Uterus (tissue), 4 donors: ENCODE results near the gene MRPS18C. TPM values are rescaled to one million over a fixed set of nuclear protein-coding genes. Genes with fewer than 3 reads are reported as not detected.
"Not testable (repeated sequence)": the region's sequence is repeated elsewhere in the genome, so short reads cannot be mapped to it uniquely, and the experiment has no call there.

ENCODE experiments used
- DNase-seq, 2 donors: peaks; one replicate each; pipeline ENCODE4 v3.0.0-alpha.2; 2019 to 2020
- H3K27ac ChIP-seq, 2 donors: fragments of 200-600 bp; sonication (generic); 1 replicate in 1 of 2; 2 replicates in 1 of 2; pipeline ENCODE4 v1.5.1; 2016 to 2018
- H3K27me3 ChIP-seq, 2 donors: fragments of 200-600 bp; sonication (generic); one replicate each; pipeline ENCODE4 v1.5.1; 2018 to 2019; ENCODE audit warnings: control low read depth in 1 of 2
- H3K36me3 ChIP-seq, 2 donors: fragments of 200-600 bp; sonication (generic); one replicate each; pipeline ENCODE4 v1.5.1; 2019; ENCODE audit warnings: control low read depth in 1 of 2
- H3K4me1 ChIP-seq, 2 donors: fragments of 200-600 bp; sonication (generic); one replicate each; pipeline ENCODE4 v1.5.1; 2018 to 2019; ENCODE audit warnings: control low read depth in 1 of 2
- H3K4me3 ChIP-seq, 2 donors: fragments of 200-600 bp; sonication (generic); 1 replicate in 1 of 2; 2 replicates in 1 of 2; pipeline ENCODE4 v1.5.1; 2018 to 2019; ENCODE audit warnings: mild to moderate bottlenecking in 1 of 2
- H3K9me3 ChIP-seq, 2 donors: fragments of 200-600 bp; sonication (generic); one replicate each; pipeline ENCODE4 v1.5.1; 2019; ENCODE audit warnings: control low read depth in 1 of 2
- POLR2A ChIP-seq, 2 donors: fragments of 450-650 bp; IDR thresholded peaks; one replicate each; pipeline ENCODE4 v1.6.1; 2016; ENCODE audit warnings: antibody characterized with exemption in 2 of 2, mild to moderate bottlenecking in 1 of 2, moderate library complexity in 1 of 2
- intact Hi-C: fragments of 100-400 bp; cut with DNase I; formaldehyde crosslinking; loops from one replicate; pipeline ENCODE4 v1.15.1; 2023; ENCODE audit warnings: low total_unique reads
- total RNA-seq, 4 donors: library from RNA; depleted of rRNA in 3 of 4; stranded (reverse); fragments of >200 nt in 3 of 4; gene quantifications; one replicate each; pipeline versions ENCODE4 v1.1.0 to v1.2.4, GENCODE V29; 2014 to 2023
- TF ChIP-seq, protein P1 (sequence below), 4 experiments: fragments of 200-600 bp in 2 of 4; fragments of 450-650 bp in 2 of 4; sonication (generic) in 2 of 4; IDR thresholded peaks; one replicate each; pipeline ENCODE4 v1.5.1; 2016 to 2019; ENCODE audit warnings: antibody characterized with exemption in 4 of 4, mild to moderate bottlenecking in 2 of 4, moderate library complexity in 1 of 4
- donor health status: DM: yes; HTN: yes; CAD: no.

MRPS18C gene
- total RNA-seq, 4 donors from 2014 or later = 7.7 to 55.5 (median 16.8) TPM

DNA sequence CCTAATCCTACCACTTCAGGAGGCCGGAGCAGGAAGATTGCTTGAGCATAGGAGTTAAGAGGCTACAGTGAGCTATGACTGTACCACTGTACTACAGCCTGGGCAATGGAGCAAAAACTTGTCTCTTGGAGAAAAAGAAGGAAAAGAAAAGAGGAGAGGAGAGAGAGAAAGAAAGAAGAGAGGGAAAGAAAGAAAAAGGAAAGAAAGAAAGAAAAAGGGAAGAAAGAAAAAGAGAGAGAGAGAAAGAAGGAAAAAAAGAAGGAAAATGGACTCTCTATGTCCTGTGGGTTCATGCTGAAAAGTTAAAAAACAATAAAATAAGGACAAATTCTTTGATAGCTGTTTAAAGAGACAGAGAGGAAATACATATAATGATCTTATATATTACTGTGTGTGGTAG, 42.3 kb downstream of the MRPS18C start:
- no peak for DNase-seq
- H3K9me3 ChIP-seq = no peaks in the 10 kb centered on the region
- no peak for TF ChIP-seq POLR2A (IDR thresholded peaks at IDR 0.05)
- TF ChIP-seq, protein P1, sequence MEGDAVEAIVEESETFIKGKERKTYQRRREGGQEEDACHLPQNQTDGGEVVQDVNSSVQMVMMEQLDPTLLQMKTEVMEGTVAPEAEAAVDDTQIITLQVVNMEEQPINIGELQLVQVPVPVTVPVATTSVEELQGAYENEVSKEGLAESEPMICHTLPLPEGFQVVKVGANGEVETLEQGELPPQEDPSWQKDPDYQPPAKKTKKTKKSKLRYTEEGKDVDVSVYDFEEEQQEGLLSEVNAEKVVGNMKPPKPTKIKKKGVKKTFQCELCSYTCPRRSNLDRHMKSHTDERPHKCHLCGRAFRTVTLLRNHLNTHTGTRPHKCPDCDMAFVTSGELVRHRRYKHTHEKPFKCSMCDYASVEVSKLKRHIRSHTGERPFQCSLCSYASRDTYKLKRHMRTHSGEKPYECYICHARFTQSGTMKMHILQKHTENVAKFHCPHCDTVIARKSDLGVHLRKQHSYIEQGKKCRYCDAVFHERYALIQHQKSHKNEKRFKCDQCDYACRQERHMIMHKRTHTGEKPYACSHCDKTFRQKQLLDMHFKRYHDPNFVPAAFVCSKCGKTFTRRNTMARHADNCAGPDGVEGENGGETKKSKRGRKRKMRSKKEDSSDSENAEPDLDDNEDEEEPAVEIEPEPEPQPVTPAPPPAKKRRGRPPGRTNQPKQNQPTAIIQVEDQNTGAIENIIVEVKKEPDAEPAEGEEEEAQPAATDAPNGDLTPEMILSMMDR (IDR thresholded peaks at IDR 0.05) = no peak
- H3K27ac ChIP-seq = no peak overlapping the region
- H3K36me3 ChIP-seq = no peaks in the 10 kb centered on the region
- H3K4me1 ChIP-seq = no peaks in the 10 kb centered on the region
- intact Hi-C loops = no loop called here
- H3K4me3 ChIP-seq = no peak overlapping the region
- no peaks in the 10 kb centered on the region for H3K27me3 ChIP-seq

DNA sequence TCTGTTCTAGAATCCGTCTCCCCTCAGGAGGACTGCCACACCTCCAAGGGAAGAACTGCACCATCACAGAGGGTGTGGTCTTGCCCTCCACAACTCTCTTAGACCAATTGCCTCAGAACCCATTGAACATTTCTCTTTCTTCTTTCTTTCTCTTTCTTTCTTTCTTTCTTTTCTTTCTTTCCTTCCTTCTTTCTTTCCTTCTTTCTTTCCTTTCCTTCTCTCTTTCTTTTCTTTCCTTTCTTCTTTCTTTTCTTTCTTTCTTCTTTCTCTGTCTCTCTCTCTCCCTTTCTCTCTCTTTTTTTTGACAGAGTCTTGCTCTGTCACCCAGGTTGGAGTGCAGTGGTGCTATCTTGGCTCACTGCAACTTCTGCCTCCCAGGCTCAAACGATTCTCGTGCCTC, 45.8 kb downstream of the MRPS18C start:
- intact Hi-C loops, H3K27me3 ChIP-seq, DNase-seq, H3K36me3 ChIP-seq, H3K4me1 ChIP-seq, H3K27ac ChIP-seq, H3K4me3 ChIP-seq, H3K9me3 ChIP-seq: not testable (repeated sequence)

DNA sequence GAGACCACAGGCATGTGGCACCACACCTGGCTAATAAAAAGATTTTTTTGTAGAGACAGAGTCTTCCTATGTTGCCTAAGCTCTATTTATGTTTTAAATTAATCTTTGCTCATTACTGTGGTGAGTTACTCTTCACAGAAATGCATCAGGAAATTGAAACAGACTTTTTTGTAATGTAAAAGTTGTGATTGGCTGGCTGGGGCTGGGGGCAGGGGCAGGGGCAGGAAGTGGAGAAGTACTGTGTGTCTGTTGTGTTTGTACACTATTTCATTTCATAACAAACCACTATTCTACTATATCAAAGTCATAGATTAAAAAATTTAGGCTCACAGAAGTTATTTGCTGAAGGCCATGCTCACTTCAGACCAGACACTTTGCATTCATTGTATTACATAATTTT, 48.1 kb downstream of the MRPS18C start:
- TF ChIP-seq, protein P1 (IDR thresholded peaks at IDR 0.05) = no peak
- TF ChIP-seq POLR2A (IDR thresholded peaks at IDR 0.05) = no peak
- H3K4me3 ChIP-seq = no peak overlapping the region
- H3K27ac ChIP-seq = no peak overlapping the region
- H3K9me3 ChIP-seq = no peaks in the 10 kb centered on the region
- intact Hi-C loops = no loop called here
- no peaks in the 10 kb centered on the region for H3K4me1 ChIP-seq
- no peak for DNase-seq
- no peaks in the 10 kb centered on the region for H3K36me3 ChIP-seq
- no peaks in the 10 kb centered on the region for H3K27me3 ChIP-seq

GRCh38 chr4:83504503-83504902, 48.6 kb downstream of the MRPS18C start:
- TF ChIP-seq, protein P1 (IDR thresholded peaks at IDR 0.05) = no peak
- no peak for TF ChIP-seq POLR2A (IDR thresholded peaks at IDR 0.05)
- no peaks in the 10 kb centered on the region for H3K4me1 ChIP-seq
- no peaks in the 10 kb centered on the region for H3K27me3 ChIP-seq
- no peak for DNase-seq
- no peak overlapping the region for H3K4me3 ChIP-seq
- no peaks in the 10 kb centered on the region for H3K36me3 ChIP-seq
- no peaks in the 10 kb centered on the region for H3K9me3 ChIP-seq
- intact Hi-C loops = no loop called here
- no peak overlapping the region for H3K27ac ChIP-seq

- Histone ChIP-seq H3K36me3 (no peaks in the 10 kb centered on the region), H3K4me1 (no peaks in the 10 kb centered on the region), H3K27me3 (no peaks in the 10 kb centered on the region), H3K4me3 (no peak overlapping the region), H3K9me3 (no peaks in the 10 kb centered on the region), H3K27ac (no peak overlapping the region)
- DNase-seq = no peak
- intact Hi-C loops = no loop called here
- TF ChIP-seq POLR2A (IDR thresholded peaks at IDR 0.05) = no peak
- TF ChIP-seq, protein P1 (IDR thresholded peaks at IDR 0.05) = no peak
Observed at GRCh38 chr4:83504996-83505395, 49.1 kb downstream of the MRPS18C start.

DNA sequence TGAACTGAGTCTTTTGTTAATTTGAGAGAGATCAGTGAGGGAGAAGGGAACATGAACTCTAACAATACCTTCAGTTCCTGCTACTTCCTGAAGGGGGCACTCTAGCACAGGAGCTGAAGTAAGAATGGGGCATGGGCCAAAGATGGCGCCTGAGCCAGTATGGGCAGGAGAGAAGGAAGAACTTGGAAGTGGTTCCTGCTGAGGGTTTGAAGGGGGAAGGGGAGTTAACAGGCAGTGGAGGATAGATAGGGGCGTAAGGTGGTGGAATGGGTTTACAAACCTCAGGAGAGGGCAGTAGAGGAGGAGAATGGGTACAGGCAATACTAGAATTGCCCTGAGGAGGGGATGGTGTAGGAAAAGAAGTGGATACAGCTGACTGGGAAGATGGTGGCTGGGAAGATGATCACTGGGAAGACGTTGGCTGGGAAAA, 53.3 kb downstream of the MRPS18C start:
- H3K4me1 ChIP-seq, H3K27ac ChIP-seq, intact Hi-C loops, H3K36me3 ChIP-seq, H3K27me3 ChIP-seq, H3K9me3 ChIP-seq, H3K4me3 ChIP-seq: not testable (repeated sequence)
- peak; percentile 23 to 46 for DNase-seq
- TF ChIP-seq, protein P1 (IDR thresholded peaks at IDR 0.05) = peak; percentile 46 to 76 (median 62)
